Stimulated activated naive CD4-positive, alpha-beta T cell (primary cell): Measurements from ENCODE around the gene PHF11.

Experiments used
- DNase-seq, 6 experiments: peaks; one replicate each; lab custom pipeline; 2025; lab: John Stamatoyannopoulos, UW

The PHF11 gene

DNA sequence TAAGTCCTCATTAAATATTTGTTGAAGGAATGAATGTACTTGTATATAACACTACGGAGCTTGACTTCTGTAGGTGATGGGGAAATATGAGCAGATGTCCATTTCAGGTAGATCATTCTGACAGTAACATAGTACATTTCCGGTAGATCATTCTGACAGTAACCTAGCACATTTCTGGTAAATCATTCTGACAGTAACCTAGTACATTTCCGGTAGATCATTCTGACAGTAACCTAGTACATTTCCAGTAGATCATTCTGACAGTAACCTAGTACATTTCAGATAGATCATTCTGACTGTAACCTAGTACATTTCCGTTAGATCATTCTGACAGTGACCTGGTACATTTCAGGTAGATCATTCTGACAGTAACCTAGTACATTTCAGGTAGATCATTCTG lies 2.5 kb downstream of the PHF11 start:
- no peak for DNase-seq

- DNase-seq: no peak
Observed at GRCh38 chr13:49499889-49500660, 4.3 kb downstream of the PHF11 start.

DNA sequence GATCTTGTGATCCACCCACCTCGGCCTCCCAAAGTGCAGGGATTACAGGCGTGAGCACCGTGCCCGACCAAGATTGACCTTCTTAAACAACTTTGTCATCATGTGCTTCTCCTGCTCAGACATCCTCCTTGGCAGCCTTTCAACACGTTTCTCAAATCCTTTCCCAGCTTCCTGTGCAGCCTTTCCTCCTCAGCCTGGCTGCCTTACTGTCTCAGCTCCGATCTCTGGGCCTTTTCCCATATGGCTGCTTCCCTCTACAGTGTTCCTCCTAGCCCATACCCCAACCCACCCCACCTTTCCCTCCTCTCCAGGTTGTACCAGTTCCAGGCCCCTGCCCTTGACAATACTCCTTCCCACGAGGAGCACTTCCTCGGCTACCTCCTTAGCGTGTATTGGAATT lies 7.2 kb downstream of the PHF11 start:
- no peak for DNase-seq

DNA sequence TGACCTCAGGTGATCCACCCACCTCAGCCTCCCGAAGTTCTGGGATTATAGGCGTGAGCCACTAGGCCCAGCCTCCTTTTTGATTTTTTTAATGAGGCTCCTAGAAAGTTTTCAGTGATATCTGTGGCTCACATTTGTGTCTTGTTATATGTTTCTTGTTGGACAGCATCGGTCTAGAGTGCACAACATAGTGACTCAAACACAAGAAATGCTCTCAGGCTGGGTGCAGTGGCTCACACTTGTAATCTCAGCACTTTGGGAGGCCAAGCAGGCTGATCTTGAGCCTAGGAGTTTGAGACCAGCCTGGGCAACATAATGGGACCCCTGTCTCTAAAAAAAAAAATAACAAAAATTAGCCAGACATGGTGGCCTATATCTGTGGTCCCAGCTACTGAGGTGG lies 8.2 kb downstream of the PHF11 start:
- no peak for DNase-seq

GRCh38 chr13:49512578-49512977 lies 16.8 kb downstream of the PHF11 start:
- DNase-seq: no peak

DNA sequence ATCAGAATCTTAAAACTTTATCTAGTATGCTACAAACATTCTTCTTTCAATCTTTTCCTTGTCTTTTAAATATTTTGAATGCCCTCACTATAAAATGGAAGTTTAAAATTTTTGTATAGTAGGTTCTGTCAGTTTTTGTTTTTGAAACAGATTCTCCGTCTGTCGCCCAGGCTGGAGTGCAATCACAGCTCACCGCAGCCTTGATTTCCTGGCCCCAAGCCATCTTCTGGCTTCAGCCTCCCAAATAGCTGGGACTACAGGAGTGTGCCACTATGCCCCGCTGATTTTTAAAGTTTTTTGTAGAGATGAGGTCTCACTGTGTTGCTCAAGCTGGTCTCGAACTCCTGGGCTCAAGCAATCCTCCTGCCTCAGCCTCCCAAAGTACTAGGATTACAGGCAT lies 20.7 kb downstream of the PHF11 start:
- DNase-seq: no peak

DNA sequence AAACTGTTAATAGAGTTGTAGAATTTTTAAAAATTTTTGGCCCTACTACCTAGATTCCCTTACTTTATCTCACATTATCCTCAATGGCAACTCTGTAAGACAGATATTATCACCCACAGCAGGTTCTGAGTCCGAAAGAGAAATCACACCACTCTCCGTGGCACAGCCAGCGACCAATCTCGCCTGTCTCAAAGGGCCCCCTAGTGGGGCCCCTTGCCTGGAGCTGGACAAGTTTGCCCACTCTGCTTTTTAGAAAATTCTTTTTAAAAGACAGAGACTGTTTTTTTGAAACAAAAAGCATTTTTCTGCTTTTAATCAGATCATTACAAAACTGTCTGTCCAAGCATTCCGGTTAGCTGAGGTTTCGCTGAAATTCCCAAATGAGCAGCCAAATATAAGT lies 21.7 kb downstream of the PHF11 start:
- DNase-seq: no peak

DNA sequence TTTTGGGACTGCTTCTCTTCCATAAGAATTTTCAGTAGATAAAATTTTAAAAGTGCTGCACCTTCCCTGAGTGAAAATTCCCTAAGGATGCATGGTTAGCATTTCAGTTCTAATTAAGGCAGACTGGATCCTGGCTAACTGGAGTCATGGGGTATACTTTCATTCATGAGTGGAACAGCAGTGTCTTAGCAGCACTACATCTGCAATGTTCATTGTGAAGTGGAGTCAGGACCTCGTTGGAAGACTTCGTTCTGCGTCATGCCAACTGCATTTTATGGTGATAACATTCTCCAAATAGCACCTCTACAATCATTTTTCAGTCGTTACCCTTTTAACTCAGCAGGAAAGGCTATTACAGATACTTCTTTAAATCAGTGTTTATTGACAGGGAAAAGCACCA lies 25.5 kb downstream of the PHF11 start:
- no peak for DNase-seq

- DNase-seq: no peak
Observed at GRCh38 chr13:49524740-49525501, 29.2 kb downstream of the PHF11 start.

DNA sequence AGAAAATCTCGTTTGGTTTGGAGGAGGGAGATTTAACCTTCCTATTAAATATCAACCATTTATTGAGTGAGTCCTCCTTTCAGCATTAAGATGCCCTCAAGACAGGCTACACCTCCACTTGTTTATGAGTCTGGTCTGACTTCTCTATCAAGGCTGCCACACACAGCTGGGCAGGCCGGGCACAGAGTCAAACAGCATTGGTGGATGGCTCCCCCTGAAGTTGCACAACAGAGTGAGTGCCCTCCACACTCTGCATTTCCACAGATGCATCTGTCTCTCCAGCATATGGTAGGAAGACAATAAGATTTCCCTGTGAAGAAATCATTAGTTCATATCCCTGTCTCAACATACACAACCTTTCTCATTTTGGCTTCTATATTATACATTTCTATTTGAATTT lies 31.4 kb downstream of the PHF11 start:
- DNase-seq: no peak

GRCh38 chr13:49528161-49528560 lies 32.4 kb downstream of the PHF11 start:
- DNase-seq: no peak

- DNase-seq: no peak
Observed at GRCh38 chr13:49530457-49530856, 34.7 kb downstream of the PHF11 start.

- no peak for DNase-seq
Observed at GRCh38 chr13:49532593-49532992, 36.8 kb downstream of the PHF11 start.

DNA sequence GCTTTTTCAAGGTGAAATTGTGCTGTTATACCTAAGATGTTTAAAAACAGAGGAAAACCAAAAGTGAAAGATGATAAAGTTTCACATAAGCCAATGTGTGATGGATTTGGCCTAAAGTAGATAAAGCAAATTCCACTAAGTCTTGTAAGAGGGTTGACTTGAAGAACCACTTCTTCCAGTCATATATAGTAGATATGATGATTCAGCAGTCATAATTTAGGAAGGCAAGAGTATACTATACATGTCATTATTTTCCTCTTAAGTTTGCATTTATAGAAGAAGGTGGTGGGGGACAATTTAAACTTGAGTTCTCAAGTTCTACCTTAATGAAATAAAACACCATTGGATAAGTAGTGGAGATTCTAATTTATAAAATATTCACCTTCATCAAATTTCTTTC lies 37.3 kb downstream of the PHF11 start:
- DNase-seq: no peak

- DNase-seq: no peak
Observed at GRCh38 chr13:49533591-49534269, 38.0 kb downstream of the PHF11 start.

GRCh38 chr13:49536144-49536873 lies 40.6 kb downstream of the PHF11 start:
- no peak for DNase-seq

- no peak for DNase-seq
Observed at GRCh38 chr13:49538404-49538803, 42.7 kb downstream of the PHF11 start.

GRCh38 chr13:49539313-49539712 lies 43.6 kb downstream of the PHF11 start:
- DNase-seq: no peak

- no peak for DNase-seq
Observed at GRCh38 chr13:49539746-49540145, 44.0 kb downstream of the PHF11 start.

DNA sequence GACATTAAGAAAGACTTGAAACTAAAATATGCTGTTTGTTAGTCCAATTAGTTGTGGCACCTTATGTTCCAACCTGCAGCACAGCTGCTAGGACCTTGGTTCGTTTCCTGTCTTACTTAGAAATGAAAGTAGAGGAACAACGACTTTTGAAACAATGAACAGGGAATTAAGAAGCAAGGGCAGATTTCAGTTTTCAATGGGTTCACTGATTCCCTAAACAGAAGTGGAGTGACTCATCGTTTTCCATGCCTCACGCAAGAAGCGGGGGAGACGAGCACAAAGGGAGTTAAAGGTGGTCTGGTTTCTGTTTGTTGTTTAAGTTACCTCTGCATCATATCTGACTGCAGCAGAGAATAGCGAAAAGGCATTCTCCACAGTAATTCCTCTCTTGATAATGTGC lies 44.8 kb downstream of the PHF11 start:
- peak in 3 of 6 experiments; percentile 15 to 63 (median 42) for DNase-seq

GRCh38 chr13:49543656-49544055 lies 47.9 kb downstream of the PHF11 start:
- no peak for DNase-seq

DNA sequence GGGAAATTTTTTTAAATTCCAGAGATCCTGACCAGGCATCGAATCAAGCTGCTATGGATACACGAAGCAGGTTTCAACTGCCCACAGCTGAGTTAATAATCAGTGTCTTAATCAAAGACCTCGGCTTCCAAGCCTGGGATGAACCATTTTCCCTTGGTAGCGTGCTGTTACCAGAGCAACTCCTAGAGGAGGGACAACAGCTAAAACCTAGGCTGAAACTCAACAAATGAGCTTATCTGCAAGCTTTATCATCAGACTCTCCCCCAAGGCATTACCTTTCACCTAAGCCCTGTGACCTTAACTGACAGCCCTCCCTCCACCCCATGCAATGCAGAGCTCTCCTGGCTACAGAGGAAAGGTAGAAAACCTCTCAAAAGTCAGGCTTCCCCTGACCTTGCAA lies 49.9 kb downstream of the PHF11 start:
- DNase-seq: no peak
